WERI-Rb-1 (cell line): Measurements from ENCODE around the gene FABP7.
"Not testable (repeated sequence)": the region's sequence is repeated elsewhere in the genome, so short reads cannot be mapped to it uniquely, and the experiment has no call there.

ENCODE experiments used
- DNase-seq: peaks from one replicate; pipeline ENCODE4 v3.0.0-alpha.2; 2020
- H3K27ac ChIP-seq: fragments of 250-450 bp; sonication (Bioruptor Pico); 2 replicates; pipeline ENCODE4 v1.5.1; 2020; ENCODE audit warnings: mild to moderate bottlenecking, moderate library complexity
- H3K27me3 ChIP-seq: fragments of 250-450 bp; sonication (Bioruptor Pico); 2 replicates; pipeline ENCODE4 v1.5.1; 2021; ENCODE audit warnings: mild to moderate bottlenecking, low read depth, moderate library complexity; ENCODE audit not compliant: insufficient read depth, severe bottlenecking
- H3K36me3 ChIP-seq: fragments of 250-450 bp; sonication (Bioruptor Pico); 2 replicates; pipeline ENCODE4 v1.5.1; 2020; ENCODE audit warnings: mild to moderate bottlenecking, moderate library complexity
- H3K4me3 ChIP-seq: 2 replicates; pipeline ENCODE4 v1.5.1; 2011; ENCODE audit warnings: low read depth, mild to moderate bottlenecking, control low read depth, low read length
- H3K9me3 ChIP-seq: fragments of 250-450 bp; sonication (Bioruptor Pico); 2 replicates; pipeline ENCODE4 v1.5.1; 2021; ENCODE audit warnings: mild to moderate bottlenecking, moderate library complexity; ENCODE audit not compliant: severe bottlenecking
- CTCF ChIP-seq: IDR thresholded peaks from 2 replicates; pipeline ENCODE4 v1.5.1; 2011; ENCODE audit warnings: low read depth, mild to moderate bottlenecking, control low read depth, inconsistent platforms, low read length

FABP7 gene

GRCh38 chr6:122746688-122747087 lies 32.8 kb upstream of the FABP7 start:
- H3K27ac ChIP-seq, result no peak overlapping the region
- H3K9me3 ChIP-seq, result no peaks in the 10 kb centered on the region
- DNase-seq, result no peak
- TF ChIP-seq CTCF, result no peak
- no peaks in the 10 kb centered on the region for H3K36me3 ChIP-seq
- no peak overlapping the region for H3K4me3 ChIP-seq
- no peaks in the 10 kb centered on the region for H3K27me3 ChIP-seq

- TF ChIP-seq CTCF, result no peak
- H3K9me3 ChIP-seq, result no peaks in the 10 kb centered on the region
- no peak overlapping the region for H3K27ac ChIP-seq
- H3K36me3 ChIP-seq, result no peaks in the 10 kb centered on the region
- no peak overlapping the region for H3K4me3 ChIP-seq
- H3K27me3 ChIP-seq, result no peaks in the 10 kb centered on the region
- DNase-seq, result no peak
Observed at GRCh38 chr6:122747573-122747972, 31.9 kb upstream of the FABP7 start.

GRCh38 chr6:122748945-122749344 lies 30.6 kb upstream of the FABP7 start:
- not testable (repeated sequence) for H3K36me3 ChIP-seq, DNase-seq, H3K27ac ChIP-seq, H3K4me3 ChIP-seq, H3K9me3 ChIP-seq, H3K27me3 ChIP-seq

- no peak overlapping the region for H3K4me3 ChIP-seq
- H3K27ac ChIP-seq, result no peak overlapping the region
- H3K36me3 ChIP-seq, result no peaks in the 10 kb centered on the region
- TF ChIP-seq CTCF, result no peak
- no peaks in the 10 kb centered on the region for H3K27me3 ChIP-seq
- no peak for DNase-seq
- H3K9me3 ChIP-seq, result peaks cover 2% of the 10 kb centered on the region
Observed at GRCh38 chr6:122749451-122750050, 30.0 kb upstream of the FABP7 start.

GRCh38 chr6:122751326-122751725 lies 28.2 kb upstream of the FABP7 start:
- H3K27me3 ChIP-seq, result no peaks in the 10 kb centered on the region
- no peak overlapping the region for H3K4me3 ChIP-seq
- H3K9me3 ChIP-seq, result peaks cover 2% of the 10 kb centered on the region
- no peaks in the 10 kb centered on the region for H3K36me3 ChIP-seq
- DNase-seq, result no peak
- TF ChIP-seq CTCF, result no peak
- no peak overlapping the region for H3K27ac ChIP-seq

- no peak for TF ChIP-seq CTCF
- Histone ChIP-seq H3K27ac (no peak overlapping the region), H3K4me3 (no peak overlapping the region), H3K9me3 (peaks cover 2% of the 10 kb centered on the region), H3K27me3 (no peaks in the 10 kb centered on the region), H3K36me3 (no peaks in the 10 kb centered on the region)
- no peak for DNase-seq
Observed at GRCh38 chr6:122752459-122752858, 27.1 kb upstream of the FABP7 start.
